ENCODE results near the gene CFAP141.

Gene CFAP141

GRCh38 chr1:154174654-154175053, 31.5 kb downstream of the CFAP141 start:
- DNase-seq (ENCODE audit: extremely low read depth in 1 of 2, low read depth in 1 of 2): no peak

DNA sequence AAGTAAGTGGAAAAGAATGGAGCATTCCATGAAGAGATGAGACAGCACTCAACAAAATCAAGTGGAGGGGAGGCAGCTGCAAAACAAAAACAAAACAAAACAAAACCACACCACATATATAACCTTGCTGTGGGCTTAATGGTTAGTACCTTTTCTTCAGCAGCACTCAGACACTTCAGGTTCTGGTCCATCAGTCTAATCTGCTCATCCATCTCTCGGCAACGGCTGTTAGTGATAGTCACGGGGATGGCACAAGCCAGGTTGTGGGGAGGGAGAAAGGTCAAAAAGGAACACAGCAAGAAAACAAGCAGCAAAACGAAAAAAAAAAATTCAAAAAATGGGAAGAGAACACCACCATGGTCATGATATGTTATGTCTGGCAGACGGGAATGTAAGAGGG, 34.3 kb downstream of the CFAP141 start:
- no peak for DNase-seq (ENCODE audit: extremely low read depth in 1 of 2, low read depth in 1 of 2)

DNA sequence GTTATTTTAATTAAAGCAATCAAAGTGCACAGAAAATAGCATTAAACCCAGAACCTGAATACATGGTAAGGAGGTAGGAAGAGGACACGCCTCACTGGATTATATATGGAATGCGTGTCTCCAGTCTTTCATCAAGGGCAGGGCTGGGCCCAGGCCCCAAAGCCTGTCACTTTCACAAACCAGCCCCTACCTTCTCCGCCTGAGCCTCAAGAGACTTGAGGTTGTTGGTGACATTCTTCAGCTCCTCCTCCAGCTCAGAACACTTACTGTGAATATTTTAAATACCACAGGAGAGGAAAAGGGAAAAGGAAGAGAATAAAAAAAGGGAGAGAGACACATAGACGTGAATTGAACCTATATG, 34.9 kb downstream of the CFAP141 start:
- no peak for DNase-seq (ENCODE audit: extremely low read depth in 1 of 2, low read depth in 1 of 2)

DNA sequence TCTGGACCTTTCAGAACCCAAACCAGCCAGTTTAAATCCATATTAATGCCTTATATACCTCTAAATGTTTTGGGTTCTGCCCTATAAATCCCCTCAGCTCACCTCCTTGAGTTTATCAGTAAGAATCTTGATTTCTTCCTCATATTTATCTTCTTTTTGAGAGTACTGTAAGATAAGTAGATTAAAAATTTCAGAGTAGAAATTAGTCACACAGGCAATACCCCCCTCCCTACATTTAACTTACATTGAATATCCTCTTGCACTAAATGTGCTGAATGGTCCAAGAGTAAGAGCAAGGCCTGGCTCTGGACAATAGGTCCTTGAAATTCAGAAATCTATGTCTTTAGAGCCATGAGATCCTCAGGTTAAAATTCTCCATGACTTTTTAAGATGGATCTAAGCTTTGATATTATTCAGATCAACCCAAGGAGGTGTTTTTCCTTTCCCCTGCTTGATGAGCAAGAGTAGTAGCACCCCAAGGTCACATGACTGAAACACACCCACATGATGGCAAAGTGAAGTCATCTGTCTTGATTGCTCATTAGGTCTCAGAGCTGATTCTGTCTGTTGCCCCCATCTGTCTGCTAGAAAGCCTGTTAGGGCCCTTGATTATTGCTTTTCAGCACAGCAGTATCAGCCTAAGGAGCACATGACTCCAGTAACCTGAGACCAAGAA, 35.4 kb downstream of the CFAP141 start:
- DNase-seq (ENCODE audit: extremely low read depth in 1 of 2, low read depth in 1 of 2): peak in 1 of 2 donors; percentile 56

GRCh38 chr1:154167461-154167860, 38.7 kb downstream of the CFAP141 start:
- no peak for DNase-seq (ENCODE audit: extremely low read depth in 1 of 2, low read depth in 1 of 2)

DNA sequence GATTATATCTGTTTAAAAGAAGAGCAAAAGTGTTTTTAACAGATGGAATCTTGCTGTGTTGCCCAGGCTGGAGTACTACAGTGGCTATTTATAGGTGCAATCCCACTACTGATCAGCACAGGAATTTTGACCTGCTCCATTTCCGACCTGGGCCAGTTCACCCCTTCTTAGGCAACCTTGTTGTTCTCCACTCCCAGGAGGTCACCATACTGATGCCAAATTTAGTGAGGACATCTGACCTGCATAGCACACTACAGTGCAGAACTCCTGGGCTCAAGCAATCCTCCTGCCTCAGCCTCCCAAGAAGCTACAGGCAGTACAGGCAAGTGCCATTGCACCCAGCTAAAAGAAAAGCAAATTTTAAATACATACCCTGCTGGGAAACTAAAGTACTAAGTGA, 39.9 kb downstream of the CFAP141 start:
- DNase-seq (ENCODE audit: extremely low read depth in 1 of 2, low read depth in 1 of 2): no peak

DNA sequence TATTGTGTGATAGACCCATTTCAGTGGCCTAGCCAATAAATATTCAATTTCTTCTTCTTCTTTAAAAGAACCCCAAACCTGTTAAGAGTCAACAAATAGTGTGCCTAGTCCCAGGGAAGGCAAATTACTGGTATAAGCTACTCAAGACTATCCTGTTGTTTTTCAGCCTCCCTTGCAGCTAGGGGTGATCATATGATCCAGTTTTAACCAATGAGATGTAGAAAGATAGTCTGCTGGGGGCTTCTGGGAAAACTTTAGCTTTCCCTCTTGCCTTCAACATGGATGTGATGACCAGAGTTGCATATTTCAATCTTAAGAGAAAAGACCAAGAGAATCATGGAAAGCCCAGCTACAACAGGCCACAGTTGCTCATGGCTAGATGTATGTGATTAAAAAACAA, 46.6 kb downstream of the CFAP141 start:
- no peak for DNase-seq (ENCODE audit: extremely low read depth in 1 of 2, low read depth in 1 of 2)

DNA sequence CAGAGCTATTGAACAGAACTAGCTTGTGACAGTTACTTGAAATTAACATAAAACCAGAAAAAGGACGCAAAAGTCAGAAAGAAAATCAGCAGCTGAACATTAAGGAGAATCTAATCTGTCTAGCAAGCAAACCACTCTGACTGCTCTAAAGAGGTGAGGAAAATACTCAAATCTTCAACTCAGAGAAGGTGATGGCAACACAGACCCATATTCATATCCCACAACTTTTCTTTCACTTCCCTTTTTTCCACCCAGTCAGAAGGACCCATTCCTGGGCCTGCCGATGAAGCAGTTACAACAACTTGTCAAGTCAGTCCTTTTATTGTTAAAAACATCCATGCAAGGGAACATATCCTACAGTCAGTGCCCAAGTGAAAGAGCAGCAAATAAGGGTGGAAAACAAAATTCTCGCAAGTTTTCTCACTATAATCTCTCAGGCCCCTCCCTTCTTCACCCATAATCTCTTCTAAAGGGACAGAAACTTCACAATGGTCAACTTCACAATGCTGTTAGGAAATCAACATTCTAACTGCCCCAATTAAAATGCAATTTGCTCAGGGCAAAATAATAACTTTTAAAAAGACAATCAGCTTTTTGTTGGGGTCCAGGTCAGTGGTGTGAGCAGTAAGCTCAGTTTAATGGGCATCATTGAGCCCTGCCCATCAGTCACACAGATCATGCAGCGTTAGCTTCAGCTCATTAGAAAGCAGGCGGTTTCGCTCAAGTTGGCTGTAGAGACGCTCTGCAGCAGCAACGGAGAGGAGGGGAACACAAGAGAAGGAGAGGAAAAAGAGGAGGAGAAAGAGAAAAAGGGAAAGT, 47.6 kb downstream of the CFAP141 start:
- DNase-seq (ENCODE audit: extremely low read depth in 1 of 2, low read depth in 1 of 2): no peak

- DNase-seq (ENCODE audit: extremely low read depth in 1 of 2, low read depth in 1 of 2): peak; percentile 32 to 74
These were observed 48.4 kb downstream of the CFAP141 start for GRCh38 chr1:154157520-154158306.

GRCh38 chr1:154155251-154155650, 50.9 kb downstream of the CFAP141 start:
- DNase-seq (ENCODE audit: extremely low read depth in 1 of 2, low read depth in 1 of 2): no peak

DNA sequence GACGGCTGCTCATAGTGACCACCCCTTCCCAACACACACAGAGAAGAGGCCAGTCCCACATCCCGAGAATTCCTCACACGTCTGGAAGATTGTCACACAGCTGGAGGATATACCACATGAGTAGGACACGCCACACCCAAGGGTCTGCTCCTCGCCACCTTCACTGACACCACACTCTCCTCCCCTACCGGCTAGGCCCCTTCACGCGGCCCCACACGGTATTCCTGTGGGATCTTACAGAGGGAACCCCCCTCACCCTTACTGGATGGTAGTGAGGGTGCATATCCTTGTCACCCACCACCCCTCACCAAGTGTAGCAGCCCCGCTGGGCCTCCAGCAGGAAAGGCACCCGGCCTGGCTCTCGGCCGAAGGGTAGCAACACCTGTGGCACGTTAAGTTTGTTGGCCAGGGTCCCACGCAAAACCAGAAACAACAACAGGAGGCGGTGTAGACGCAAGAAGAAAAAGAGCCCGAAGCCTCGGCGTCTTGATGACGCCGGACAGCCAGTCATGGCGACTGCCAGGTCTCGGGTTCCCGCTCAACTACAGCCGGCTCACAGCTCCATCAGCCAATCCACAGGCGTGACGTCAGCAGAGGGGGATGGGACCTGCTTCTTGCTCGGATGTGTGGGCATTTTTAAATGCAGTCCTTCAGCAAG, 51.5 kb downstream of the CFAP141 start, which contains the start of gene NUP210L:
NUP210L (minus strand) TSS at position 540 of the 658 bp plus-strand sequence.
- DNase-seq (ENCODE audit: extremely low read depth in 1 of 2, low read depth in 1 of 2): no peak

- no peak for DNase-seq (ENCODE audit: extremely low read depth in 1 of 2, low read depth in 1 of 2)
These were observed 52.1 kb downstream of the CFAP141 start for GRCh38 chr1:154154053-154154452.

DNA sequence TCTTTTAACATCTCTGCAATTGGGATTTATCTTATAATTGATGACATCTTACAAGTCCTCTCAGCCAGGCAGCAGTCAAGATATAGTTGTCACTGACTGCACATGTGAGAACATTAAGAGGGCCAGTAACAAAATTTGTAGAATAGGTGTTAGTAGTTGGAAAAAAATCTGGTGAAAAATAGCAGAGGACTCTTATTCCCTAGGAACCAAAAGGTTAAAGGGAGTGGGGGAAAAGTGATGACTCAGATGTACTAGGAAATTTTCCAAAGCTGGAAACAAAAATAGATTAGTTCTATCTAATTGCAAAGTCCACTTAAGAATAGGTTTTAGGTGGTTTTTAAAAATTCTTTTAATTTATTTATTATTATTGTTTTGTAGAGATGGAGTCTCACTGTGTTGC, 54.8 kb downstream of the CFAP141 start:
- no peak for DNase-seq (ENCODE audit: extremely low read depth in 1 of 2, low read depth in 1 of 2)

Data from stimulated activated CD8-positive, alpha-beta memory T cell treated with anti-CD3 and anti-CD28 coated beads, Interleukin-7, amount 100 ng/mL, for 48 hours (primary cell).